Suprapubic skin (tissue), 4 donors: ENCODE measurements around the gene EPYC.

ENCODE experiments used
- CTCF ChIP-seq, 2 donors: fragments of 200-600 bp in 1 of 2; fragments of 450-650 bp in 1 of 2; sonication (generic) in 1 of 2; IDR thresholded peaks; one replicate each; pipeline ENCODE4 v1.5.1; 2016 to 2019; ENCODE audit warnings: antibody characterized with exemption in 2 of 2, mild to moderate bottlenecking in 1 of 2, moderate library complexity in 1 of 2
- EP300 ChIP-seq: sonication (generic); formaldehyde crosslinking; IDR thresholded peaks from one replicate; pipeline ENCODE4 v1.6.1; 2017; ENCODE audit warnings: antibody characterized with exemption
- POLR2A ChIP-seq, 2 donors: fragments of 450-650 bp; IDR thresholded peaks; one replicate each; pipeline ENCODE4 v1.6.1; 2017; ENCODE audit warnings: antibody characterized with exemption in 2 of 2, mild to moderate bottlenecking in 2 of 2, moderate library complexity in 2 of 2
- POLR2AphosphoS5 ChIP-seq, 3 donors: sonication (generic); formaldehyde crosslinking; IDR thresholded peaks; one replicate each; pipeline ENCODE4 v1.6.1; 2017; ENCODE audit warnings: antibody characterized with exemption in 3 of 3

GRCh38 chr12:90924406-90924805 is 80.4 kb downstream of the EPYC start:
- TF ChIP-seq POLR2A (IDR thresholded peaks at IDR 0.05) (no peak), CTCF (IDR thresholded peaks at IDR 0.05) (no peak), EP300 (no peak), POLR2AphosphoS5 (IDR thresholded peaks at IDR 0.05) (no peak)
